GM13976 (cell line): ENCODE results near the gene GULP1.

Source experiments
- DNase-seq: peaks from one replicate; pipeline ENCODE4 v3.0.0; 2012; ENCODE audit warnings: low spot score
- in situ Hi-C: fragments of 300-500 bp; cut with MboI; formaldehyde crosslinking; loops from one replicate; pipeline ENCODE4 v1.12.0; 2022; ENCODE audit warnings: low sequenced_read_pairs, mixed read lengths, inconsistent platforms; ENCODE audit not compliant: unreplicated experiment
- TF ChIP-seq, protein P1 (sequence below): IDR thresholded peaks from 2 replicates; pipeline ENCODE4 v1.5.1; 2012; ENCODE audit warnings: borderline replicate concordance, mild to moderate bottlenecking; ENCODE audit not compliant: insufficient read depth; ENCODE audit errors: extremely low read depth, missing control alignments, control extremely low read depth

GULP1 gene

GRCh38 chr2:188481474-188481873 lies 189.8 kb downstream of the GULP1 start:
- TF ChIP-seq, protein P1, sequence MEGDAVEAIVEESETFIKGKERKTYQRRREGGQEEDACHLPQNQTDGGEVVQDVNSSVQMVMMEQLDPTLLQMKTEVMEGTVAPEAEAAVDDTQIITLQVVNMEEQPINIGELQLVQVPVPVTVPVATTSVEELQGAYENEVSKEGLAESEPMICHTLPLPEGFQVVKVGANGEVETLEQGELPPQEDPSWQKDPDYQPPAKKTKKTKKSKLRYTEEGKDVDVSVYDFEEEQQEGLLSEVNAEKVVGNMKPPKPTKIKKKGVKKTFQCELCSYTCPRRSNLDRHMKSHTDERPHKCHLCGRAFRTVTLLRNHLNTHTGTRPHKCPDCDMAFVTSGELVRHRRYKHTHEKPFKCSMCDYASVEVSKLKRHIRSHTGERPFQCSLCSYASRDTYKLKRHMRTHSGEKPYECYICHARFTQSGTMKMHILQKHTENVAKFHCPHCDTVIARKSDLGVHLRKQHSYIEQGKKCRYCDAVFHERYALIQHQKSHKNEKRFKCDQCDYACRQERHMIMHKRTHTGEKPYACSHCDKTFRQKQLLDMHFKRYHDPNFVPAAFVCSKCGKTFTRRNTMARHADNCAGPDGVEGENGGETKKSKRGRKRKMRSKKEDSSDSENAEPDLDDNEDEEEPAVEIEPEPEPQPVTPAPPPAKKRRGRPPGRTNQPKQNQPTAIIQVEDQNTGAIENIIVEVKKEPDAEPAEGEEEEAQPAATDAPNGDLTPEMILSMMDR, result no peak
- DNase-seq, result no peak
- in situ Hi-C loops, result no loop called here

- TF ChIP-seq, protein P1, result no peak
- no peak for DNase-seq
- in situ Hi-C loops, result no loop called here
Measured at GRCh38 chr2:188485496-188485895, 193.8 kb downstream of the GULP1 start.

DNA sequence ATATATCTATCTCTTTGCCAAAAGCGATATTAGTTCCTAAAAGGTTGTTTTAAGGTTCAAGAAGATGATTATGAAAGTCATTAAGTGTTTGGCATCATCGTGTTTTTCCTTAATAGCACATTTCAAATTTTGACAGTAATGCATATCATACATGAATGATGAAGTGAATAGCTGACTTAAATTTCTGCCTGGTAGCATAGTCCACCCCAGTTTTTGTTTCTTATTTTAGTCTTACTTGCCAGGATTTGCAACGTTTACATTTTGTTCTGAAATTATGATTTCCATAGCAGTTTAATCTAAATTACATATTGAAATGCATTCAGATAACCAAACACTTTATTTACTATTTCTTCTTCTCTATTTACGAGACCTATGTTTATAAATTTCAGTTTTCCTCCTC lies 201.1 kb downstream of the GULP1 start:
- no peak for DNase-seq
- in situ Hi-C loops, result no loop called here
- TF ChIP-seq, protein P1, result no peak

- no peak for DNase-seq
- in situ Hi-C loops, result no loop called here
- TF ChIP-seq, protein P1, result no peak
Measured at GRCh38 chr2:188494906-188495305, 203.2 kb downstream of the GULP1 start.

DNA sequence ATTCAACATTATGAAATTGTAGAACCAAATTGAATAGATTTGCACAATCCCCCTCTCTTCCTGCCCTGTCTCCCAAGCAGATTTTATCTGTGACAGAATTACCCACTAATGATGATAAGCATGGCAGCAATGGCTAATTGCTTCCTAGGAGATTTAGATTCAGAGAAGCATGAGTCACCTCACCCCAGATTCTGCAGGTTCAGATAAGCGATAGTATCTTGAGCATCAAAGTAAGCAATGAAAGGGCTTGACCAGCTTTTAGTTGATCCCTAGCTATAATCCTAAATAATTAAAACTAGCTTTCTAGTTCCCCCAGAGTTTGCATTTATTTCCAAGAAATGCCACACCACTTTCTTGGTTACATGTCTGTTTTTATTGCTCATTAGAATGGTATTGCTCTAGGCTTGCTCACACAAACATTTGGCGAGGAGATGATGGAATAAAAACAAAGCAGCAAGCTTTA lies 204.3 kb downstream of the GULP1 start:
- TF ChIP-seq, protein P1, result no peak
- no peak for DNase-seq
- in situ Hi-C loops, result no loop called here

- in situ Hi-C loops, result no loop called here
- no peak for DNase-seq
- TF ChIP-seq, protein P1, result no peak
Measured at GRCh38 chr2:188497726-188498125, 206.1 kb downstream of the GULP1 start.

DNA sequence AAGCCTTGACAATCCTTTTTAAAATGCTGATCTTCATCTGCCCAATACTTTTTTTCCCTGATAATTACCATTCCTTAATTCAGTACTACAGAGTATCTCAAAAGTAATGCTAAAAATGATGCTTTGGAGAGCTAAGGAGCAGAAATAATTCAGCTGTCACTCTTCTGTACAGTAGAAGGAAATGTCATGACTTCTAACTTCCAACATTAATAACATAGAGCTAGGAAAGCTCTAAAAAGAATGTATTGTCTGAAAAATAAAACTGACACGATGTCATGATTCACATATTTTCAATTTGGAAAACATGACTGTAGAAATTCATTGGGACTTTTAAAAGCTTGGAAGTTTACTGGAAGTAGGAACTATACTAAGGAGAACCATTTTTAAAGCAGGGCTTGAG lies 212.3 kb downstream of the GULP1 start:
- DNase-seq, result no peak
- TF ChIP-seq, protein P1, result no peak
- in situ Hi-C loops, result loop anchor here (25.0 kb wide), 1 partner anchor 908 kb away; no protein-coding TSS in a partner anchor
